ENCODE results near the gene ZNF19. TPM values are rescaled to one million over a fixed set of nuclear protein-coding genes. Genes with fewer than 3 reads are reported as not detected.

ZNF19 gene
- total RNA-seq, 1 donor from 2014 or later, result 2.6 TPM

GRCh38 chr16:71424626-71425025, 64.5 kb downstream of the ZNF19 start:
- peak; percentile 50 for DNase-seq (ENCODE audit: low spot score)
- intact Hi-C loops (cut with DNase I), result no loop called here

DNA sequence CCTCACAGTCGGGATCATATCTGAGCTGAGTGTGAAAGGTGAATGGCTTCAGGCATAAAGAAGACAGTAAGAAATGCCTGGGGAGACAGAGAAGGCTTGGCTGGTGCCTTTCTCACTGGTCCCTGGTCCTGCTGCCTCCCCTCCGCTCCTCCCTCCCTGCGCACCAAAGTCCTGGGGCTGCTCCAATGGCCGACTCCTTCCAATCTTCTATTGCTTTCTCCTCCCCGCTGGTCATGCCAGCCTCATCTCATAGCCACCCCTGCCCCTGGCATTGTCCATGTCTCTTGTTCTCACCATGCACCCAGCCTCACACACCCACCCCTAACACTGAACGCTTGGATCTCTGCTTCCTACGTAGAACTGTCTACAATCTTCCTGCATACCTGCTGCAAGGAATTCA, 65.3 kb downstream of the ZNF19 start:
- DNase-seq (ENCODE audit: low spot score), result peak; percentile 29
- intact Hi-C loops (cut with DNase I), result no loop called here

Other genes with a start within 250 kb of the ZNF19 start
- 8.9 TPM for gene CMTR2, start 199.9 kb downstream of the ZNF19 start, total RNA-seq
- 0.70 TPM for gene CALB2, start 130.6 kb downstream of the ZNF19 start, total RNA-seq
- not detected for gene TLE7, start 47.3 kb downstream of the ZNF19 start, total RNA-seq
- gene ZNF23, start 27.1 kb downstream of the ZNF19 start, total RNA-seq, result 5.9 TPM
- not detected for gene CHST4, start 37.1 kb upstream of the ZNF19 start, total RNA-seq
- not detected for gene TAT, start 87.8 kb upstream of the ZNF19 start, total RNA-seq
- gene MARVELD3, start 136.9 kb upstream of the ZNF19 start, total RNA-seq, result not detected
- gene PHLPP2, start 235.4 kb upstream of the ZNF19 start, total RNA-seq, result 6.6 TPM

All from cardiac septum (tissue), 1 donor.